Mesendoderm (in vitro differentiated cells): ENCODE data around the gene NSFL1C.

Experiments
- DNase-seq: peaks from one replicate; pipeline ENCODE4 v3.0.0; 2013
- H2AK5ac ChIP-seq: 2 replicates; pipeline ENCODE4 v1.6.1; 2013; ENCODE audit warnings: low read length, inconsistent platforms
- H2BK120ac ChIP-seq: 2 replicates; pipeline ENCODE4 v1.6.1; 2013; ENCODE audit warnings: low read depth, mild to moderate bottlenecking, low read length, moderate library complexity, mixed read lengths
- H2BK15ac ChIP-seq: replicated peaks from 2 replicates; pipeline ENCODE4 v1.6.1; 2013; ENCODE audit warnings: low read depth, mild to moderate bottlenecking, moderate library complexity
- H2BK5ac ChIP-seq: 2 replicates; pipeline ENCODE4 v1.6.1; 2013; ENCODE audit warnings: low read length, inconsistent platforms
- H3K18ac ChIP-seq: 2 replicates; pipeline ENCODE4 v1.6.1; 2013; ENCODE audit warnings: mild to moderate bottlenecking, low read length, mixed read lengths
- H3K23ac ChIP-seq: one replicate; pipeline ENCODE4 v1.6.1; 2013; ENCODE audit warnings: low read length
- H3K27ac ChIP-seq: 2 replicates; pipeline ENCODE4 v1.5.1; 2013; ENCODE audit warnings: low read depth, mild to moderate bottlenecking, inconsistent platforms, low read length, moderate library complexity
- H3K27me3 ChIP-seq: 2 replicates; pipeline ENCODE4 v1.6.1; 2013; ENCODE audit warnings: low read length, control low read depth, mild to moderate bottlenecking, inconsistent platforms; ENCODE audit not compliant: insufficient read depth, poor library complexity
- H3K36me3 ChIP-seq: 2 replicates; pipeline ENCODE4 v1.6.1; 2013; ENCODE audit warnings: low read length, inconsistent platforms; ENCODE audit not compliant: control insufficient read depth, insufficient read depth
- H3K4ac ChIP-seq: one replicate; pipeline ENCODE4 v1.6.1; 2013; ENCODE audit warnings: low read depth, mild to moderate bottlenecking, low read length, moderate library complexity
- H3K4me1 ChIP-seq: 2 replicates; pipeline ENCODE4 v1.6.1; 2013; ENCODE audit warnings: low read depth, low read length, inconsistent platforms; ENCODE audit not compliant: control insufficient read depth
- H3K4me2 ChIP-seq: 2 replicates; pipeline ENCODE4 v1.6.1; 2013; ENCODE audit warnings: low read length
- H3K4me3 ChIP-seq: 2 replicates; pipeline ENCODE4 v1.5.1; 2013; ENCODE audit warnings: mild to moderate bottlenecking, low read length
- H3K56ac ChIP-seq: one replicate; pipeline ENCODE4 v1.6.1; 2013; ENCODE audit warnings: low read length
- H3K79me1 ChIP-seq: 2 replicates; pipeline ENCODE4 v1.6.1; 2013; ENCODE audit warnings: low read length, inconsistent platforms
- H3K79me2 ChIP-seq: 2 replicates; pipeline ENCODE4 v1.6.1; 2013; ENCODE audit warnings: mild to moderate bottlenecking, low read length; ENCODE audit not compliant: control insufficient read depth, insufficient read depth
- H3K9ac ChIP-seq: 2 replicates; pipeline ENCODE4 v1.6.1; 2013; ENCODE audit warnings: low read length, inconsistent platforms
- H4K5ac ChIP-seq: one replicate; pipeline ENCODE4 v1.6.1; 2013; ENCODE audit warnings: low read length
- H4K8ac ChIP-seq: one replicate; pipeline ENCODE4 v1.6.1; 2013; ENCODE audit warnings: low read depth, mild to moderate bottlenecking, control low read depth, low read length, moderate library complexity
- WGBS: extraction: QIAGEN DNeasy Blood & Tissue Kit; methylation state at CpG from one replicate; pipeline ENCODE4 v1.1.7; 2013; ENCODE audit warnings: low lambda C conversion rate, missing lambda C conversion rate; ENCODE audit not compliant: insufficient coverage; ENCODE audit errors: extremely low coverage; 5-methylcytosine and 5-hydroxymethylcytosine counted together

The NSFL1C gene

DNA sequence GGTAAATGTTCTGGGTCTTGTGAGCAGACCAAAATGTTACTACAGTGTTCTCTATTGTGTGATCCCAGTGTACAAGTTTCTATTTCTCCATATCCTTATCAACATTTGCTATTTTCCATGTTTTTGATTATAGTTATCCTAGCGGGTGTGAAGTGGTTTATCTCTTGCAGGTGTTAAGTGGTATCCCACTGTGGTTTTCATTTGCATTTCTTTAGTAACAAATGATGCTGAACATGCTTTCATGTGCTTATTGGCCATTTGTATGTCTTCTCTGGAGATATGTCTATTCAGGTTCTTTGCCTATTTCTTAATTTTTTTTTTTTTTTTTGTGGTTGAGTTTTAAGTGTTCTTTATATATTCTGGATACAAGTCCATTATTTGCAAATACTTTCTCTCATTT lies 35.5 kb downstream of the NSFL1C start:
- no peak overlapping the region for H2BK120ac ChIP-seq
- no peak overlapping the region for H3K18ac ChIP-seq
- no peaks in the 10 kb centered on the region for H3K27me3 ChIP-seq
- no peak overlapping the region for H3K56ac ChIP-seq
- H3K27ac ChIP-seq = no peak overlapping the region
- no peak overlapping the region for H3K9ac ChIP-seq
- peak; percentile 51 for DNase-seq
- H3K4me2 ChIP-seq = no peak overlapping the region
- H2AK5ac ChIP-seq = no peak overlapping the region
- H3K4me1 ChIP-seq = peaks cover 12% of the 10 kb centered on the region
- no peak overlapping the region for H2BK15ac ChIP-seq
- WGBS = no CpG with 5 or more reads among the region's 1 CpG
- no peak overlapping the region for H2BK5ac ChIP-seq
- no peak overlapping the region for H3K4me3 ChIP-seq
- no peak overlapping the region for H3K4ac ChIP-seq
- H4K8ac ChIP-seq = no peak overlapping the region
- H4K5ac ChIP-seq = no peak overlapping the region
- H3K23ac ChIP-seq = no peak overlapping the region
- no peaks in the 10 kb centered on the region for H3K79me1 ChIP-seq
- H3K79me2 ChIP-seq = no peaks in the 10 kb centered on the region
- H3K36me3 ChIP-seq = no peaks in the 10 kb centered on the region

DNA sequence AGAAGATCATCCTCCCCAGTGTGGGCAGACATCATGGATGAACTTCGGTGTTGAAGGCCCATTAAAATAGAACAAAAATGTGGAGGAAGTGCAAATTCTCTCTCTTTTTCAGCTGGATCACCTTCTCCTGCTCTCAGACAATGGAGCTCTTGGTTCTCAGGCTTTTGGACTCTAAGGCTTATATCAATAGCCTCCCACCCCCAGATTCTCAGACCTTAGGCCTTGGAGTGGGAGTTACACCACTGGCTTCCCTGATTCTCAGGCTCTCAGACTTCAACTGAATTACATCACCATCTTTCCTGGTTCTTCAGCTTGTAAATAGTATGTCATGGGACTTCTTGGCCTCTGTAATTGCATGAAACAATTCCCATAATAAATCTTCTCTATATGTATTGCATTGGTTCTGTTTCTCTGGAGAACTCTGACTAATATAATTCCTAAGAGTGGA lies 36.6 kb downstream of the NSFL1C start:
- Histone ChIP-seq H2AK5ac (no peak overlapping the region), H3K4me3 (no peak overlapping the region)

GRCh38 chr20:1429143-1429728 lies 37.4 kb downstream of the NSFL1C start:
- no peaks in the 10 kb centered on the region for H3K27me3 ChIP-seq
- H4K5ac ChIP-seq = no peak overlapping the region
- H3K27ac ChIP-seq = no peak overlapping the region
- H3K79me1 ChIP-seq = no peaks in the 10 kb centered on the region
- peaks cover 12% of the 10 kb centered on the region for H3K4me1 ChIP-seq
- no peak overlapping the region for H2AK5ac ChIP-seq
- H3K4ac ChIP-seq = no peak overlapping the region
- H3K9ac ChIP-seq = no peak overlapping the region
- no peak overlapping the region for H2BK5ac ChIP-seq
- no peaks in the 10 kb centered on the region for H3K79me2 ChIP-seq
- no peak overlapping the region for H2BK15ac ChIP-seq
- H3K36me3 ChIP-seq = no peaks in the 10 kb centered on the region
- H4K8ac ChIP-seq = no peak overlapping the region
- H2BK120ac ChIP-seq = no peak overlapping the region
- H3K4me2 ChIP-seq = no peak overlapping the region
- no peak overlapping the region for H3K23ac ChIP-seq
- no peak overlapping the region for H3K4me3 ChIP-seq
- no peak overlapping the region for H3K56ac ChIP-seq
- DNase-seq = no peak
- H3K18ac ChIP-seq = no peak overlapping the region
- WGBS = no CpG with 5 or more reads among the region's 4 CpGs

More for the DNA sequence above, 36.6 kb downstream of the NSFL1C start:
- Histone ChIP-seq H3K27ac (no peak overlapping the region), H2BK5ac (no peak overlapping the region), H3K23ac (no peak overlapping the region), H3K27me3 (no peaks in the 10 kb centered on the region), H3K4me2 (no peak overlapping the region), H3K18ac (no peak overlapping the region), H4K5ac (no peak overlapping the region), H3K4ac (no peak overlapping the region), H3K9ac (no peak overlapping the region), H3K36me3 (no peaks in the 10 kb centered on the region), H3K79me2 (no peaks in the 10 kb centered on the region), H3K79me1 (no peaks in the 10 kb centered on the region), H2BK120ac (no peak overlapping the region), H2BK15ac (no peak overlapping the region), H3K56ac (no peak overlapping the region), H3K4me1 (peaks cover 12% of the 10 kb centered on the region), H4K8ac (no peak overlapping the region)
- no peak for DNase-seq
- WGBS = no CpG with 5 or more reads among the region's 1 CpG

- H2BK120ac ChIP-seq = no peak overlapping the region
- peak; percentile 83 for DNase-seq
These were observed 39.1 kb downstream of the NSFL1C start for GRCh38 chr20:1427457-1428054.

GRCh38 chr20:1426231-1426849 lies 40.3 kb downstream of the NSFL1C start:
- no peak for DNase-seq
- Histone ChIP-seq H2BK120ac (no peak overlapping the region), H2BK15ac (no peak overlapping the region), H3K4me3 (no peak overlapping the region), H4K8ac (no peak overlapping the region), H3K4me1 (peaks cover 12% of the 10 kb centered on the region), H3K4ac (no peak overlapping the region), H3K79me1 (no peaks in the 10 kb centered on the region), H4K5ac (no peak overlapping the region), H2AK5ac (no peak overlapping the region), H3K9ac (no peak overlapping the region), H3K79me2 (no peaks in the 10 kb centered on the region), H3K4me2 (no peak overlapping the region), H3K27me3 (no peaks in the 10 kb centered on the region), H2BK5ac (no peak overlapping the region), H3K23ac (no peak overlapping the region), H3K36me3 (no peaks in the 10 kb centered on the region), H3K56ac (no peak overlapping the region), H3K18ac (no peak overlapping the region), H3K27ac (no peak overlapping the region)
- WGBS = no CpG with 5 or more reads among the region's 4 CpGs

More at GRCh38 chr20:1427457-1428054, 39.1 kb downstream of the NSFL1C start:
- H2BK15ac ChIP-seq = no peak overlapping the region
- H2AK5ac ChIP-seq = no peak overlapping the region
- no peak overlapping the region for H3K18ac ChIP-seq
- H3K27ac ChIP-seq = peak overlapping the region; percentile 68
- H2BK5ac ChIP-seq = no peak overlapping the region
- H3K36me3 ChIP-seq = no peaks in the 10 kb centered on the region
- H3K27me3 ChIP-seq = no peaks in the 10 kb centered on the region
- no peak overlapping the region for H3K56ac ChIP-seq
- H3K79me1 ChIP-seq = no peaks in the 10 kb centered on the region
- H3K4me1 ChIP-seq = peaks cover 12% of the 10 kb centered on the region
- no peak overlapping the region for H3K4me2 ChIP-seq
- no peak overlapping the region for H4K5ac ChIP-seq
- peak overlapping the region; percentile 7 for H3K4ac ChIP-seq
- no peaks in the 10 kb centered on the region for H3K79me2 ChIP-seq
- no CpG with 5 or more reads among the region's 3 CpGs for WGBS
- no peak overlapping the region for H3K9ac ChIP-seq
- H3K4me3 ChIP-seq = no peak overlapping the region
- no peak overlapping the region for H4K8ac ChIP-seq
- no peak overlapping the region for H3K23ac ChIP-seq
